SK-N-SH (cell line): ENCODE results near the gene VPS13C. TPM values are rescaled to one million over a fixed set of nuclear protein-coding genes. Genes with fewer than 3 reads are reported as not detected.

Experiments used
- CTCF ChIA-PET: fragments of 300-600, 350-600 bp; formaldehyde crosslinking; extraction: SDS; loops from one replicate; lab custom pipeline; 2021; lab: Yijun Ruan, JAX
- POLR2A ChIA-PET: fragments of 350-600 bp; sonication (Branson Sonifier 250); formaldehyde crosslinking; extraction: SDS; loops from one replicate; lab custom pipeline; 2020; ENCODE audit warnings: antibody characterized with exemption, inconsistent platforms; lab: Yijun Ruan, JAX
- DNase-seq: peaks from one replicate; pipeline ENCODE4 v3.0.0; 2012
- H2AFZ ChIP-seq: fragments of 200-600 bp; sonication (generic); 2 replicates; pipeline ENCODE4 v1.8.1; 2016; ENCODE audit warnings: antibody characterized with exemption, mild to moderate bottlenecking, low read depth
- H3F3A ChIP-seq: fragments of 200-600 bp; sonication (generic); replicated peaks from 2 replicates; pipeline ENCODE3; 2016; ENCODE audit warnings: antibody characterized with exemption, mild to moderate bottlenecking; ENCODE audit not compliant: insufficient read depth
- H3K27ac ChIP-seq, 2 experiments: fragments of 200-500 bp in 1 of 2; fragments of 200-600 bp in 1 of 2; sonication (Bioruptor generic) in 1 of 2; sonication (generic), shearing (Covaris generic) in 1 of 2; 2 replicates each; pipeline versions ENCODE4 v1.5.1 to v1.6.1; 2014 to 2016; ENCODE audit warnings: low read depth in 2 of 2, inconsistent platforms in 1 of 2, low read length in 1 of 2, mild to moderate bottlenecking in 1 of 2, mixed read lengths in 1 of 2
- H3K27me3 ChIP-seq: fragments of 200-600 bp; sonication (generic), shearing (Covaris generic); 2 replicates; pipeline ENCODE4 v1.6.1; 2016; ENCODE audit warnings: mixed run types; ENCODE audit not compliant: insufficient read depth
- H3K36me3 ChIP-seq, 2 experiments: fragments of 200-500 bp in 1 of 2; fragments of 200-600 bp in 1 of 2; sonication (Bioruptor generic) in 1 of 2; sonication (generic) in 1 of 2; replicated peaks in 1 of 2; 2 replicates each; pipeline versions ENCODE3 to v1.5.1; 2014 to 2016; ENCODE audit warnings: low read length in 1 of 2, mild to moderate bottlenecking in 1 of 2; ENCODE audit not compliant: insufficient read depth in 2 of 2, control insufficient read depth in 1 of 2
- H3K4me1 ChIP-seq, 2 experiments: fragments of 200-500 bp in 1 of 2; fragments of 200-600 bp in 1 of 2; sonication (Bioruptor generic) in 1 of 2; sonication (generic), shearing (Covaris generic) in 1 of 2; 2 replicates each; pipeline versions ENCODE4 v1.5.1 to v1.6.1; 2014 to 2016; ENCODE audit warnings: low read depth in 1 of 2, low read length in 1 of 2, mixed run types in 1 of 2; ENCODE audit not compliant: insufficient read depth in 2 of 2, control insufficient read depth in 1 of 2
- H3K4me2 ChIP-seq: fragments of 200-600 bp; sonication (generic), shearing (Covaris generic); 2 replicates; pipeline ENCODE4 v1.6.1; 2017; ENCODE audit warnings: mixed run types
- H3K4me3 ChIP-seq, 2 experiments: fragments of 200-500 bp in 1 of 2; fragments of 200-600 bp in 1 of 2; sonication (Bioruptor generic) in 1 of 2; sonication (generic), shearing (Covaris generic) in 1 of 2; 2 replicates each; pipeline versions ENCODE4 v1.5.1 to v1.8.1; 2014 to 2016; ENCODE audit warnings: low read depth in 2 of 2, inconsistent platforms in 1 of 2, low read length in 1 of 2, mild to moderate bottlenecking in 1 of 2, mixed read lengths in 1 of 2, moderate library complexity in 1 of 2
- H3K79me2 ChIP-seq: fragments of 200-600 bp; sonication (generic); 2 replicates; pipeline ENCODE4 v1.8.1; 2017; ENCODE audit warnings: mild to moderate bottlenecking; ENCODE audit not compliant: insufficient read depth
- H3K9ac ChIP-seq: fragments of 200-600 bp; sonication (generic); 2 replicates; pipeline ENCODE4 v1.6.1; 2017; ENCODE audit warnings: mixed run types
- H3K9me2 ChIP-seq: fragments of 200-600 bp; sonication (generic); 2 replicates; pipeline ENCODE4 v1.6.1; 2017; ENCODE audit warnings: mixed run types
- H3K9me3 ChIP-seq: fragments of 200-600 bp; sonication (generic); 2 replicates; pipeline ENCODE4 v1.6.1; 2017; ENCODE audit warnings: mixed run types, mild to moderate bottlenecking, moderate library complexity
- H4K20me1 ChIP-seq: fragments of 200-600 bp; sonication (generic); 2 replicates; pipeline ENCODE4 v1.6.1; 2017; ENCODE audit warnings: mild to moderate bottlenecking, mixed run types; ENCODE audit not compliant: insufficient read depth
- CTCF ChIP-seq: fragments of 200-600 bp; sonication (generic); IDR thresholded peaks from 2 replicates; pipeline ENCODE4 v1.6.1; 2017; ENCODE audit warnings: antibody characterized with exemption, mild to moderate bottlenecking, moderate library complexity
- EP300 ChIP-seq, 2 experiments: IDR thresholded peaks; 2 replicates each; pipeline versions ENCODE4 v1.4.0 to v1.6.1; 2012; ENCODE audit warnings: borderline replicate concordance in 1 of 2, low read depth in 1 of 2, low read length in 1 of 2
- EZH2phosphoT487 ChIP-seq: fragments of 200-600 bp; sonication (generic); IDR thresholded peaks from 2 replicates; pipeline ENCODE4 v1.6.1; 2017; ENCODE audit warnings: low read depth, mixed run types, mild to moderate bottlenecking, antibody characterized with exemption, moderate library complexity, borderline replicate concordance
- FOSL2 ChIP-seq: IDR thresholded peaks from 2 replicates; pipeline ENCODE4 v1.4.0; 2012; ENCODE audit warnings: low read depth, mild to moderate bottlenecking, moderate library complexity, borderline replicate concordance
- FOXM1 ChIP-seq: IDR thresholded peaks from 2 replicates; pipeline ENCODE4 v1.4.0; 2012; ENCODE audit warnings: low read depth, mild to moderate bottlenecking
- GABPA ChIP-seq: IDR thresholded peaks from 2 replicates; pipeline ENCODE4 v1.4.0; 2012; ENCODE audit warnings: low read depth, mild to moderate bottlenecking
- GATA2 ChIP-seq: sonication (generic); formaldehyde crosslinking; IDR thresholded peaks from 2 replicates; pipeline ENCODE4 v1.5.0; 2020; ENCODE audit warnings: mild to moderate bottlenecking, missing genetic modification reagents
- IRF3 ChIP-seq: fragments of 150-350 bp; IDR thresholded peaks from 2 replicates; pipeline ENCODE4 v1.6.1; 2016; ENCODE audit warnings: mild to moderate bottlenecking, low read depth, low read length
- MEF2A ChIP-seq: IDR thresholded peaks from 2 replicates; pipeline ENCODE4 v1.4.0; 2012; ENCODE audit warnings: low read depth, borderline replicate concordance
- MXI1 ChIP-seq: IDR thresholded peaks from 2 replicates; pipeline ENCODE4 v1.6.1; 2012; ENCODE audit warnings: mild to moderate bottlenecking, low read depth, low read length, improper control_type of control experiment
- NFIC ChIP-seq: IDR thresholded peaks from 2 replicates; pipeline ENCODE4 v1.4.0; 2012; ENCODE audit warnings: borderline replicate concordance
- POLR2AphosphoS5 ChIP-seq: IDR thresholded peaks from 2 replicates; pipeline ENCODE4 v1.6.1; 2012; ENCODE audit warnings: low read depth, low read length
- RAD21 ChIP-seq: IDR thresholded peaks from 2 replicates; pipeline ENCODE4 v1.6.1; 2012; ENCODE audit warnings: mild to moderate bottlenecking, low read length
- RCOR1 ChIP-seq: fragments of 150-350 bp; IDR thresholded peaks from 2 replicates; pipeline ENCODE4 v1.6.1; 2017; ENCODE audit warnings: antibody characterized with exemption, low read length
- REST ChIP-seq: IDR thresholded peaks from 2 replicates; pipeline ENCODE4 v1.6.1; 2012; ENCODE audit warnings: mild to moderate bottlenecking, low read depth, low read length, moderate library complexity
- RXRA ChIP-seq: IDR thresholded peaks from 2 replicates; pipeline ENCODE4 v1.4.0; 2012; ENCODE audit warnings: low read depth, mild to moderate bottlenecking, borderline replicate concordance
- SIN3A ChIP-seq: IDR thresholded peaks from 2 replicates; pipeline ENCODE4 v1.6.1; 2012; ENCODE audit warnings: low read depth, mild to moderate bottlenecking, low read length, moderate library complexity, borderline replicate concordance
- TAF1 ChIP-seq: IDR thresholded peaks from 2 replicates; pipeline ENCODE4 v1.6.1; 2012; ENCODE audit warnings: low read depth, mild to moderate bottlenecking, low read length, moderate library complexity, borderline replicate concordance
- TCF12 ChIP-seq: IDR thresholded peaks from 2 replicates; pipeline ENCODE4 v1.4.0; 2012
- USF1 ChIP-seq: IDR thresholded peaks from 2 replicates; pipeline ENCODE4 v1.4.0; 2012; ENCODE audit warnings: low read depth, borderline replicate concordance
- USF2 ChIP-seq: fragments of 150-350 bp; IDR thresholded peaks from 2 replicates; pipeline ENCODE4 v1.6.1; 2017; ENCODE audit warnings: antibody characterized with exemption, low read length, low read depth, borderline replicate concordance
- WGBS: methylation state at CpG from one replicate; pipeline ENCODE4 v1.1.6; 2017; ENCODE audit warnings: low lambda C conversion rate; 5-methylcytosine and 5-hydroxymethylcytosine counted together
- polyA plus RNA-seq, 3 experiments: library from polyadenylated mRNA; depleted of rRNA; stranded (reverse); fragments of >200 nt; gene quantifications; 2 replicates each; pipeline ENCODE4 v1.2.3, GENCODE V29; 2012

The VPS13C gene
- polyA plus RNA-seq, 1 of the 3 experiments (the other 2 are of a cell fraction), result 5.7 TPM

- ChIA-PET POLR2A (no interaction called here), CTCF (interaction anchor here (0.7 to 6.1 kb wide), 7 partner anchors 20 to 1248 kb away, joined by 3 to 86 read pairs (median 4); no protein-coding TSS in a partner anchor)
- H3K4me2 ChIP-seq, result no peak overlapping the region
- no peak overlapping the region for H2AFZ ChIP-seq
- 70% methylated on average over 6 of the region's 6 CpGs for WGBS
- H3K4me3 ChIP-seq, result no peak overlapping the region
- no peaks in the 10 kb centered on the region; the same call in 1 of the 2 replicates for H3K27me3 ChIP-seq
- H3F3A ChIP-seq, result no peaks in the 10 kb centered on the region
- no peaks in the 10 kb centered on the region for H3K79me2 ChIP-seq
- no peaks in the 10 kb centered on the region for H3K9me3 ChIP-seq
- H3K27ac ChIP-seq, result no peak overlapping the region
- peaks cover 0 to 18% of the 10 kb centered on the region in 2 experiments; a peak in 1 of 4 replicates for H3K4me1 ChIP-seq
- no peaks in the 10 kb centered on the region for H3K9me2 ChIP-seq
- DNase-seq, result no peak
- TF ChIP-seq MXI1 (no peak), GATA2 (no peak), TCF12 (no peak), IRF3 (no peak), FOSL2 (no peak), MEF2A (no peak), EZH2phosphoT487 (no peak), RXRA (no peak), NFIC (no peak), FOXM1 (no peak), TAF1 (no peak), EP300 (IDR thresholded peaks at IDR 0.05; ENCODE audit: borderline replicate concordance in 1 of 2, low read depth in 1 of 2, low read length in 1 of 2) (no peak), RAD21 (no peak)
- no peaks in the 10 kb centered on the region for H4K20me1 ChIP-seq
- no peaks in the 10 kb centered on the region for H3K36me3 ChIP-seq
- no peak overlapping the region for H3K9ac ChIP-seq
Observed at GRCh38 chr15:61832223-61832622, 228.0 kb downstream of the VPS13C start.

- H3K9me2 ChIP-seq, result no peaks in the 10 kb centered on the region
- no peaks in the 10 kb centered on the region for H3F3A ChIP-seq
- H4K20me1 ChIP-seq, result no peaks in the 10 kb centered on the region
- ChIA-PET POLR2A (no interaction called here), CTCF (interaction anchor here (1.0 to 6.1 kb wide), 4 partner anchors 211 to 1248 kb away, joined by 3 to 86 read pairs (median 6); no protein-coding TSS in a partner anchor)
- H3K27me3 ChIP-seq, result no peaks in the 10 kb centered on the region; the same call in 1 of the 2 replicates
- H3K27ac ChIP-seq, result no peak overlapping the region
- no peak overlapping the region for H2AFZ ChIP-seq
- H3K4me2 ChIP-seq, result no peak overlapping the region
- no peak overlapping the region for H3K9ac ChIP-seq
- no peaks in the 10 kb centered on the region for H3K36me3 ChIP-seq
- 78% methylated on average over 10 of the region's 10 CpGs for WGBS
- H3K4me3 ChIP-seq, result no peak overlapping the region
- H3K9me3 ChIP-seq, result no peaks in the 10 kb centered on the region
- no peaks in the 10 kb centered on the region for H3K79me2 ChIP-seq
- H3K4me1 ChIP-seq, result peaks cover 0 to 18% of the 10 kb centered on the region in 2 experiments; a peak in 1 of 4 replicates
- DNase-seq, result no peak
- TF ChIP-seq EZH2phosphoT487, result no peak
- no peak for TF ChIP-seq CTCF
- TF ChIP-seq RCOR1, result no peak
- TF ChIP-seq SIN3A, result no peak
- no peak for TF ChIP-seq USF1
- no peak for TF ChIP-seq POLR2AphosphoS5
- no peak for TF ChIP-seq REST
- no peak for TF ChIP-seq GABPA
- no peak for TF ChIP-seq USF2
- TF ChIP-seq RXRA, result no peak
Observed at GRCh38 chr15:61831505-61831921, 228.7 kb downstream of the VPS13C start.
